H9 (cell line): ENCODE measurements around the gene SLC4A7. TPM values are rescaled to one million over a fixed set of nuclear protein-coding genes. Genes with fewer than 3 reads are reported as not detected.

Experiments used
- DNase-seq: peaks from one replicate; pipeline ENCODE4 v3.0.0-alpha.2; 2017
- H2AFZ ChIP-seq: one replicate; pipeline ENCODE4 v1.6.1; 2013; ENCODE audit warnings: mild to moderate bottlenecking, low read length, control low read depth, moderate library complexity
- H2AK5ac ChIP-seq: 2 replicates; pipeline ENCODE4 v1.6.1; 2013; ENCODE audit warnings: low read length, control low read depth, mixed read lengths; ENCODE audit not compliant: insufficient read length
- H2BK120ac ChIP-seq: one replicate; pipeline ENCODE4 v1.6.1; 2013; ENCODE audit warnings: low read depth, mild to moderate bottlenecking, low read length, control low read depth, inconsistent platforms; ENCODE audit not compliant: poor library complexity, severe bottlenecking
- H2BK12ac ChIP-seq: 2 replicates; pipeline ENCODE4 v1.6.1; 2013; ENCODE audit warnings: low read length, control low read depth, mixed read lengths, low read depth; ENCODE audit not compliant: insufficient read length
- H2BK15ac ChIP-seq: 2 replicates; pipeline ENCODE4 v1.6.1; 2013; ENCODE audit warnings: low read depth, low read length, control low read depth
- H2BK20ac ChIP-seq: one replicate; pipeline ENCODE4 v1.6.1; 2013; ENCODE audit warnings: low read depth, mild to moderate bottlenecking, low read length, control low read depth, inconsistent platforms; ENCODE audit not compliant: poor library complexity, severe bottlenecking
- H2BK5ac ChIP-seq: 2 replicates; pipeline ENCODE4 v1.6.1; 2013; ENCODE audit warnings: low read length, control low read depth, mixed read lengths; ENCODE audit not compliant: insufficient read length
- H3K14ac ChIP-seq: 2 replicates; pipeline ENCODE4 v1.6.1; 2013; ENCODE audit warnings: low read length, control low read depth; ENCODE audit not compliant: insufficient read depth
- H3K18ac ChIP-seq: 2 replicates; pipeline ENCODE4 v1.6.1; 2013; ENCODE audit warnings: low read depth, mild to moderate bottlenecking, mixed read lengths, low read length, control low read depth; ENCODE audit not compliant: insufficient read length
- H3K23ac ChIP-seq: 2 replicates; pipeline ENCODE4 v1.6.1; 2013; ENCODE audit warnings: low read length, control low read depth, mixed read lengths, low read depth; ENCODE audit not compliant: insufficient read length
- H3K23me2 ChIP-seq: 2 replicates; pipeline ENCODE4 v1.6.1; 2013; ENCODE audit warnings: low read depth, mild to moderate bottlenecking, mixed read lengths, low read length, control low read depth; ENCODE audit not compliant: insufficient read length, poor library complexity, severe bottlenecking
- H3K27ac ChIP-seq: 2 replicates; pipeline ENCODE4 v1.5.1; 2013; ENCODE audit warnings: low read length, control low read depth, mixed read lengths, low read depth; ENCODE audit not compliant: insufficient read length
- H3K27me3 ChIP-seq: 2 replicates; pipeline ENCODE4 v1.6.1; 2013; ENCODE audit warnings: low read length, control low read depth, inconsistent platforms; ENCODE audit not compliant: insufficient read depth
- H3K4ac ChIP-seq: 2 replicates; pipeline ENCODE4 v1.6.1; 2013; ENCODE audit warnings: low read depth, mild to moderate bottlenecking, control low read depth, inconsistent platforms, low read length, moderate library complexity
- H3K4me1 ChIP-seq: 2 replicates; pipeline ENCODE4 v1.6.1; 2013; ENCODE audit warnings: low read length, control low read depth, inconsistent platforms; ENCODE audit not compliant: insufficient read depth
- H3K4me2 ChIP-seq: 2 replicates; pipeline ENCODE4 v1.6.1; 2013; ENCODE audit warnings: low read length, control low read depth, mixed read lengths; ENCODE audit not compliant: insufficient read length, insufficient read depth
- H3K56ac ChIP-seq: 2 replicates; pipeline ENCODE4 v1.6.1; 2013; ENCODE audit warnings: low read depth, mild to moderate bottlenecking, mixed read lengths, low read length, control low read depth; ENCODE audit not compliant: insufficient read length
- H3K79me1 ChIP-seq: 2 replicates; pipeline ENCODE4 v1.6.1; 2013; ENCODE audit warnings: low read depth, mild to moderate bottlenecking, moderate library complexity, low read length, control low read depth, inconsistent platforms; ENCODE audit not compliant: insufficient read depth, poor library complexity, severe bottlenecking
- H3K79me2 ChIP-seq: 2 replicates; pipeline ENCODE4 v1.6.1; 2013; ENCODE audit warnings: low read length, control low read depth, inconsistent platforms; ENCODE audit not compliant: insufficient read depth
- H3K9ac ChIP-seq: 2 replicates; pipeline ENCODE4 v1.6.1; 2013; ENCODE audit warnings: low read length, control low read depth, mixed read lengths; ENCODE audit not compliant: insufficient read length; ENCODE audit errors: extremely low read depth
- H3K9me3 ChIP-seq: one replicate; pipeline ENCODE4 v1.6.1; 2013; ENCODE audit warnings: low read depth, low read length, inconsistent platforms; ENCODE audit not compliant: control insufficient read depth
- H3T11ph ChIP-seq: one replicate; pipeline ENCODE4 v1.6.1; 2013; ENCODE audit warnings: mild to moderate bottlenecking, low read length, control low read depth, inconsistent platforms
- H4K20me1 ChIP-seq: one replicate; pipeline ENCODE4 v1.6.1; 2013; ENCODE audit not compliant: control insufficient read depth, insufficient read length, insufficient read depth
- H4K5ac ChIP-seq: 2 replicates; pipeline ENCODE4 v1.6.1; 2013; ENCODE audit warnings: low read depth, mild to moderate bottlenecking, mixed read lengths, low read length, control low read depth; ENCODE audit not compliant: insufficient read length
- H4K8ac ChIP-seq: replicated peaks from 2 replicates; pipeline ENCODE4 v1.6.1; 2013; ENCODE audit warnings: low read length, control low read depth, mixed read lengths, low read depth; ENCODE audit not compliant: insufficient read length
- H4K91ac ChIP-seq: 2 replicates; pipeline ENCODE4 v1.6.1; 2013; ENCODE audit warnings: low read depth, mild to moderate bottlenecking, moderate library complexity, mixed read lengths, low read length, control low read depth; ENCODE audit not compliant: insufficient read length
- H3K27ac Mint-ChIP-seq, 3 experiments: 2 replicates in 2 of 3; 3 replicates in 1 of 3; pipeline ENCODE4 v1.8.0; 2020 to 2021; ENCODE audit warnings: mixed read lengths in 3 of 3, mild to moderate bottlenecking in 1 of 3, moderate library complexity in 1 of 3
- H3K27me3 Mint-ChIP-seq: 2 replicates; pipeline ENCODE4 v1.8.0; 2021; ENCODE audit warnings: low read depth, mild to moderate bottlenecking, moderate library complexity, mixed read lengths
- H3K36me3 Mint-ChIP-seq, 3 experiments: 2 replicates in 2 of 3; 3 replicates in 1 of 3; pipeline ENCODE4 v1.8.0; 2020 to 2021; ENCODE audit warnings: low read depth in 3 of 3, mixed read lengths in 3 of 3; ENCODE audit not compliant: insufficient read depth in 1 of 3
- H3K4me1 Mint-ChIP-seq, 2 experiments: 2 replicates each; pipeline ENCODE4 v1.8.0; 2020; ENCODE audit warnings: mixed read lengths in 2 of 2
- H3K4me3 Mint-ChIP-seq, 2 experiments: 2 replicates in 1 of 2; 3 replicates in 1 of 2; pipeline ENCODE4 v1.8.0; 2020 to 2021; ENCODE audit warnings: mild to moderate bottlenecking in 2 of 2, mixed read lengths in 2 of 2, moderate library complexity in 1 of 2
- H3K9me3 Mint-ChIP-seq, 2 experiments: 2 replicates in 1 of 2; 3 replicates in 1 of 2; pipeline ENCODE4 v1.8.0; 2020; ENCODE audit warnings: mild to moderate bottlenecking in 2 of 2, mixed read lengths in 2 of 2, moderate library complexity in 1 of 2
- CTCF ChIP-seq: fragments of 200-600 bp; sonication (generic); conservative IDR thresholded peaks from 3 replicates; pipeline ENCODE4 v1.8.0; 2021; ENCODE audit warnings: antibody characterized with exemption, mild to moderate bottlenecking
- WGBS: extraction: QIAGEN DNeasy Blood & Tissue Kit; methylation state at CpG from one replicate; pipeline ENCODE4 v1.1.7; 2013; ENCODE audit warnings: missing lambda C conversion rate, low lambda C conversion rate, mixed read lengths; ENCODE audit not compliant: insufficient read length; ENCODE audit errors: extremely low coverage; 5-methylcytosine and 5-hydroxymethylcytosine counted together
- total RNA-seq: library from RNA; stranded (reverse); gene quantifications from 2 replicates; pipeline ENCODE4 v1.2.1, GENCODE V29; 2021

SLC4A7 gene
- total RNA-seq, 1 experiment from 2014 or later = 46.1 TPM

- H2AK5ac ChIP-seq = no peak overlapping the region
- H3K79me2 ChIP-seq = no peaks in the 10 kb centered on the region
- H2BK15ac ChIP-seq = no peak overlapping the region
- H2AFZ ChIP-seq = no peak overlapping the region
- WGBS = no CpG with 5 or more reads among the region's 1 CpG
- no peak for DNase-seq
- no peaks in the 10 kb centered on the region for H3K4me1 ChIP-seq
- H4K91ac ChIP-seq = no peak overlapping the region
- no peaks in the 10 kb centered on the region for H3K9me3 Mint-ChIP-seq
- no peak for TF ChIP-seq CTCF
- no peak overlapping the region for H4K5ac ChIP-seq
- H3K23ac ChIP-seq = no peak overlapping the region
- H4K8ac ChIP-seq = no peak overlapping the region
- no peak overlapping the region for H3K4me2 ChIP-seq
- H2BK120ac ChIP-seq = no peak overlapping the region
- H3K27me3 ChIP-seq = no peaks in the 10 kb centered on the region
- H2BK20ac ChIP-seq = no peak overlapping the region
- H3K14ac ChIP-seq = no peak overlapping the region
- no peak overlapping the region for H3K56ac ChIP-seq
- H3T11ph ChIP-seq = no peak overlapping the region
- H2BK12ac ChIP-seq = no peak overlapping the region
- no peaks in the 10 kb centered on the region for H4K20me1 ChIP-seq
- H3K27ac Mint-ChIP-seq = 0 out of 7 replicates have a peak overlapping the region, but pooled peaks of 1 of the 3 experiments have one; percentile 58
- H3K9me3 ChIP-seq = no peaks in the 10 kb centered on the region
- no peaks in the 10 kb centered on the region for H3K27me3 Mint-ChIP-seq
- peaks cover 2 to 6% of the 10 kb centered on the region in 2 experiments; a peak in 2 of 4 replicates for H3K4me1 Mint-ChIP-seq
- H2BK5ac ChIP-seq = no peak overlapping the region
- H3K36me3 Mint-ChIP-seq = peaks cover 23 to 47% (median 45%) of the 10 kb centered on the region in 3 experiments; a peak in 6 of 7 replicates
- no peak overlapping the region for H3K4me3 Mint-ChIP-seq
- no peaks in the 10 kb centered on the region for H3K79me1 ChIP-seq
- no peak overlapping the region for H3K18ac ChIP-seq
- no peak overlapping the region for H3K4ac ChIP-seq
- H3K23me2 ChIP-seq = no peaks in the 10 kb centered on the region
- H3K9ac ChIP-seq = no peak overlapping the region
- H3K27ac ChIP-seq = no peak overlapping the region
Observed at GRCh38 chr3:27391796-27392195, 92.4 kb downstream of the SLC4A7 start.
